DMS79 (cell line): ENCODE measurements around the gene NOL3.

Experiments
- DNase-seq: peaks from one replicate; lab custom pipeline; 2025; lab: John Stamatoyannopoulos, UW

Gene NOL3

DNA sequence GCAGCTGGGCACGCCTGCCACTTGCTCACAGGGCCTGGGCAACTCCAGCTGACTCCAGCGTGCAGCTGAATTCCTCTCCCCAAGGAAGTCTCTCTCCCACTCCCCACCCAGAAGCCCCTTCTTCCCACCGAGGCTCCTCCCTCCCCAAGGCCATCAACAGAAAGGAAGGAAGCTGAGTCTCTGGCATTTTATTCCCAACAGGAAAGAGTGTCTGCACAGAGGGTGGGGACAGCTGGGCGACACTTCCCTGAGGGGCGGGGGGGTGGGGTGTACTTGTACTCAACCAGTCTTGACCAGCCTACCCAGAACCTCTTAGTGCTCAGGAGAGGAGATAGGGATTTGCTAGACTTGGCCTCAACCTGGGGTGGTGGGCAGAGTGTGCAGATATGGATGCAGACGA is 19.7 kb downstream of the NOL3 start, which contains the start of gene EXOC3L1:
Gene EXOC3L1, minus strand, starts transcription at position 96 of the 400 bp plus-strand sequence. CDS start 460 bp downstream, outside the sequence.
- no peak for DNase-seq

DNA sequence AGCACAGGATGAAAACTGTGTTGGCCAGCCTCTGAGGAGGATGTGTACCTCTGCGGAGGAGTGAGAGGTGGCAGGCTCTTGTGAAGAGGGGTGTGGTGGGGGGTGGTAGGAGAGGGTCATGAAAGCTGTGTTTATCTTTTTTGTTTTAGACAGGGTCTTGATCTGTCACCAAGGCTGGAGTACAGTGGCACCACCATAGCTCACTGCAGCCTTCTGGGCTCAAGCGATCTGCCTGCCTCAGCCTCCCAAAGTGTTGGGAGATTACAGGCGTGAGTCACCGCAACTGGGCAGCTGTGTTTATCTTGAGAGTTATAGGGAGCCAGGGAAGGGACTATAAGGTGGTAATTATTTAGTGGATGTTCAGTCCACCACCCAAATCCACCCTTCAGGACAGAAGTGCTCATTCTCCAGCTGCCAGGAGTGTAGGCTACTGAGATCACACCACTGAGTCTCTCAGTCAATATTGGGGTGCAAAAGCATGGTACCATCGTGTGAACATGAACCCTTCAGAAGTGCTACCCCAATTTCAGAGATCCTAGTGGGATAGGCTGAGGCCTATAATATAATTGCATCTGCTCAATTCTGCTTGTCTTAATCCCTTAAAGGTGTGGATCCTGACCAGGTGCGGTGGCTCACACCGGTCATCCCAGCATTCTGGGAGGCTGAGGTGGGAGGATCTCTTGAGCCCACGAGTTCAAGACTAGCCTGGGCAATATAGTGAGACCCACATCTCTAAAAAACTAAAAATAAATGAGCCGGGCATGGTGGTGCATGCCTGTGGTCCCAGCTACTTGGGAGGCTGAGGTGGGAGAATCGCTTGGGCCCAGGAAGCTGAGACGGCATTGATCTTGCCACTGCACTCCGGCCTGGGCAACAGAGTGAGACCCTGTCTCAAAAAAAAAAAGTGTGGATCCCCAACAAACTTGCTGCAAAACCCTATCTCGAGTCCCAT is 20.4 kb downstream of the NOL3 start:
- no peak for DNase-seq

DNA sequence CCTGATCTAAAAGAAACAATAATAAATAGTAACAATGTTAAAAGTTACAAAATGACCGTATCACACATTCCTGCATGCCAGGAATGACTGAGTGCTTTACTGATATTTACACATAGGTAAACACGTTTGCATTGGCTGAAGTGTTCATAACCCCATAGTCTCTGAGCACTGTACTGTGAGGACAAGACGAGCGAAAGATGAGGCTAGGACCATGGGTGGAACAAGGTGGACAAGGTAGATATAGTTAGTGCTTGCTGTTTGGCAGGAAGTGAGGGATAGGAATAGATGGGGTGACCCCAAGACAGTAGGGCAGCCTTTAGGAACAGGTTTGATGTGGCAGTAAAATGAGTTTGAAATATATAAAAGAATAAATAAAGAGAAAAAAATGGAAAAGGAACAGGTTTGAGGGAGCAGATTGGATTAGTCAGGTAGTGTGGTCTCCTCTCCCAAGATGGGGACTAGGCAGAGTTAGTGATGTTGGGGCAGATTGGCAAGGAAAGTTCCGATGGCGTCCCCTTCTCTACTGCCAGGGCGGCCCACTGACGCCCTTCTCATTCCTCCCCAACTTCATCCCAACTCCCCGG is 21.2 kb downstream of the NOL3 start:
- no peak for DNase-seq

DNA sequence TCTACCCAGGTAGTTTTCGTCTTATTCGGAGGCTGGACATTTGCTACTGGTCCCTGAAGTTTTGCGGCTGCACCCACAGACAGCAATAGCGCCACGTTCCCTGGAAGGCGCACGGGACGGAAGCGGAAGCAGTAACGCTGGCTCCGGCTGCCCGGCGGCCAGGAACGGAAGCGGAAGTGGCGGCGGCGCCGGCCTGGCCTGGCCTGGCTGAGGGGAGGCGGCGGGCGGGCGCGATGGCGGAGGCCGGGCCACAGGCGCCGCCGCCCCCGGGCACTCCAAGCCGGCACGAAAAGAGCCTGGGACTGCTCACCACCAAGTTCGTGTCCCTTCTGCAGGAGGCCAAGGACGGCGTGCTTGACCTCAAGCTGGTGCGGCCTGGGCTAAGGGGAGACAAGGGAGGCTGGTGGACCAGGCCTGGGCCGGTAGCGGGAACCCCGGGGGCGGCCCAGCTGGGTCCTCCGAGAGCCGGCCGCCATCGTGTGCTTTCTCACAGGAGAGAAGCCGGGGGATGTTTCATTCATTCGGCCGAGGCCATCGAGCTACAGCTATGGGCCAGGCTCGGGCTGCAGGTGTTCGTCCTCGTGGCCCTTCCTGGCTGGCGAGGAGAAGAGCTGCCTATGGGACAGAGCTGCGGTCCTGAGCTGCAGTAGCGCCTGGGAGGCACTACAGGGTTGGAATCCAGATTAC is 21.8 kb downstream of the NOL3 start, which contains the start of gene E2F4:
Gene E2F4, plus strand, starts transcription at position 161 of the 687 bp plus-strand sequence. Its CDS starts 73 bp downstream, at position 234.
- DNase-seq: peak; percentile 51

DNA sequence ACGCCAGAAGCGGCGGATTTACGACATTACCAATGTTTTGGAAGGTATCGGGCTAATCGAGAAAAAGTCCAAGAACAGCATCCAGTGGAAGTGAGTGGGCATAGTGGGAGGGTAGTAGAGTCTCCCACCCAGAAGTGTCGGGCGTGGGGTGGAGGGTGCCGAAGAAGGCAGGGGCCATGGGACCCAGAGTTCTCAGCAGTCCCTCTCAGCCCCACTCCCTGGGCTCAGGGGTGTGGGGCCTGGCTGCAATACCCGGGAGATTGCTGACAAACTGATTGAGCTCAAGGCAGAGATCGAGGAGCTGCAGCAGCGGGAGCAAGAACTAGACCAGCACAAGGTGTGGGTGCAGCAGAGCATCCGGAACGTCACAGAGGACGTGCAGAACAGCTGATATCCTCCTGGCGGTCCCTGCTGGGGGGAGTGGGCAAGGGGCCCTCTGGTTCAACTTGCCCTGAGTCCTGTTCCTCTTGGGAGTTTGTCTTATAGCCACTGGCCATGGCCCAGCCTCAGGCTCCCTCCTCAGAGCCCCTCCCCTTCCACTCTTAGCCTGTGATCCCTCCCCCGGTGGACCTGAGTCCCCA is 22.5 kb downstream of the NOL3 start:
- DNase-seq: no peak

DNA sequence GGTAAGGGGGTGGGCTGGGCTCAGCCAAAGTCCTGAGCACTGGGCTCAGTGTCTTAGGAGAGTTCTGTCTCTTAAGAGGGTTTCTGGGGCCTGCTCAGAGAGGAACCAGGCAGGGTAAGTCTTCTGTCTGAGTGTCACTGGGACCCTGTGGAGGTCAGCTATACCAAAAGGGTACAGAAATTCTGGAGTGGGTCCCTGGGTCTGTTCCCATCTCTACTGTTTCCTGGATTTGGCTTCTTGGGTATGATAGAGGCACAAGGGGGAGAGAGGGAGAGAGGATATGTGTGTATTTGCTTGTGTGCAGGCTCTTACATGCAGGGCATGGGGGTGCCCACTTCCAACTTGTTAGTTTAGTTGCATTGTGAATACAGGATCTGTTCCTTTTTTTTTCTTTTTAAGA is 23.2 kb downstream of the NOL3 start:
- DNase-seq: no peak

DNA sequence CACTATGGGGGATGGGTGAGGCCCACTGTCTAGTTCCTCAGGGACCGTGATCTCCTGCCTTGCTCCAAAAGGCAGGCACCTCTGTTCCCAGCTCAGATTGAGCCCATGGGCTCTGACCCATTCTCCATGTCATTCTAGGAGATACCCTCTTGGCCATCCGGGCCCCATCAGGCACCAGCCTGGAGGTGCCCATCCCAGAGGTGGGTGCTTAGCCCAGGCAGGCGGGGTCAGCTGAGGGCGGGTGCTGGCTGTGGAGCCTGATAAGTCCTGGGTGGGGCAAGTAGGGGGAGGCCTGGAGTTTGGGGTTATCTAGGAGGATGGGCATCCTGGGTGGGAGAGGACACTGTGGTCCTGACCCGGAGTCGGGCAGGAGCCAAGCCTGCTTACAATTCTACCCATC is 23.9 kb downstream of the NOL3 start:
- no peak for DNase-seq

DNA sequence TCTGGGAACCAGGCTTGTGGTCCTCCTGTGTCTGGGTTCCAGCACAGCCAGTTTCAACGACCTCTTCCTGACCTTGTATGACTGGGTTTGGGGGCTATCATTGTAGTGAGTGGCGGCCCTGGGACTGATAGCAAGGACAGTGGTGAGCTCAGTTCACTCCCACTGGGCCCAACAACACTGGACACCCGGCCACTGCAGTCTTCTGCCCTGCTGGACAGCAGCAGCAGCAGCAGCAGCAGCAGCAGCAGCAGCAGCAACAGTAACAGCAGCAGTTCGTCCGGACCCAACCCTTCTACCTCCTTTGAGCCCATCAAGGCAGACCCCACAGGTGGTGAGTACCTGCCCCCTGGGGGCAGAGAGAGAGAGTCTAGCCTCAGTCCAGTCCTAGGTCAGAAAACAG is 25.3 kb downstream of the NOL3 start:
- no peak for DNase-seq

DNA sequence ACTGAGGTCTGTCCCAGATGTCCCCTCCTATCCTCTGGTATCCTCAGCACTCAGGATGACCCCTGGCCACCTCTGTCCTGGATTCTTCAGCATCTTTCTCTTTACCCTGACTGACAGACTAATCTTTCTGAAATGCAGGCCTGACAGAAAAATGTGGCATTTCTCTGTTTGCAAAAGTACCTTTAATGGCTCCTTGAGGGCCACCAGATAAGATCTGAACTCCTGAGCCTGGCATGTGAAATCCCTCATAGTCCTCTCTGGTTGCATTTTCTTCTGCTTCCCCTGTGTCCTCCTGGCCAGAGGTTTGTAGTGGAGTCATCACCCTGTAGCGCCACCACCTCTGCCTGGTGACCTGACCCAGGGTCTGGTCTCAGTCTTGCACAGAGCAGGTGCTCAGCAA is 26.5 kb downstream of the NOL3 start:
- DNase-seq: no peak

DNA sequence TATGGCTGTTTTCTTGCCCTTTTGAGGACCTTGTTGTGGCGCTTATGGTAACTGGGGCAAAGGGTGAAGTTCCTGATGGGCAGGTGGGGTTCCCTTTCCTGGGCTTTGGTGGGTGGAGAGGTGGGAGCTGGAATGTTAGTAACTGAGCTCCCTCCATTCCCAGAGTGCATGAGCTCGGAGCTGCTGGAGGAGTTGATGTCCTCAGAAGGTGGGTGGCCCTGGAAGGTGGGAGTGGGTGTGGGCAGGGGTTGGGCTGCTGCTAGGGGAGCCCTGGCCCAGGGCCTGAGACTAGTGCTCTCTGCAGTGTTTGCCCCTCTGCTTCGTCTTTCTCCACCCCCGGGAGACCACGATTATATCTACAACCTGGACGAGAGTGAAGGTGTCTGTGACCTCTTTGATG is 27.4 kb downstream of the NOL3 start:
- no peak for DNase-seq

DNA sequence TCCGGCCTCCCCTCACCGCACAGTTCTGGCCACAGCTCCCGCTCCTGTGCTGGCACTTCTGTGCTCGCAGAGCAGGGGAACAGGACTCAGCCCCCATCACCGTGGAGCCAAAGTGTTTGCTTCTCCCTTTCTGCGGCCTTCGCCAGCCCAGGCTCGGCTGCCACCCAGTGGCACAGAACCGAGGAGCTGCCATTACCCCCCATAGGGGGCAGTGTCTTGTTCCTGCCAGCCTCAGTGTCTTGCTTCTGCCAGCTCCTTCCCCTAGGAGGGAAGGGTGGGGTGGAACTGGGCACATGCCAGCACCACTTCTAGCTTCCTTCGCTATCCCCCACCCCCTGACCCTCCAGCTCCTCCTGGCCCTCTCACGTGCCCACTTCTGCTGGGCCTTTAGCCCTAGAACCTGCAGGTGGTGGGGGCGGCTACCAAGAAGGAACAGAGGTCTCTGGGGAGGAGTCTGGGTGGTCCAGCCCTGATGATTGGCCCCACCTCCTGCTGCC is 27.9 kb downstream of the NOL3 start:
- DNase-seq: peak; percentile 82

DNA sequence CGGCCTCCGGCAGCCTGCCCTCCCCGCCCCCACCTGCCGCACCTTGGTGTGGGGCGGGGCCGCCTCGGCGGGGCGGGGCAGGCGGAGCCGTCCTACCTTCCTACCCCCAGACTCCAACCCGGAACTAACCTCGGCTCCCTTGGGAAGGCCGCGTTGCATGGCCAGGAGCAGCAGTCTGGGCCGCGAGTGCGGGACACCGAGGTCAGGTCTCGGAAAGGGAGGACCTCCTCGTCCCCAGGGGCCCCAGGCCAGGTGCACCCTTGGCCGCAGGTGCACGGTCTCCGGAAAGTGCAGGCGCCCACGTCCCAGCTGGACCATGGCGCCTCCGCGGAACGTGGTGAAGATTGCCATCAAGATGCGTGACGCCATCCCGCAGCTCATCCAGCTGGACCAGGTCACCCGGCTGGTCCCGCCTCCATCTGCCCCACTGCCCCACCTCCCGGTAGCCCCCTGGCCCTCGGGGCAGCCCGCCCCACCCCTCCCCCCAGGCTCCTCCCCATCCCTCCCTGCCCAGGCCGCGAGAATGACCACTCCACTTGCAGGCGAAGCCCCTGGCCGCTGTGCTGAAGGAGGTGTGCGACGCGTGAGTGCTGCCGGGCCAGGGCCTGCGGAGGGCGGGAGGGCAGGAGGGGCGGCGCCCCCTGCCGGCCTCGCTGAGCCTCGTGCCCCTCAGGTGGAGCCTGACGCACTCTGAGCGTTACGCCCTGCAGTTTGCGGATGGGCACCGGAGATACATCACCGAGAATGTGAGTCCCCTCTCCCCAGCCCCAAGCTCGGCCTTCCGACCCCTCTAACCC is 28.9 kb downstream of the NOL3 start, which contains the start of gene ELMO3:
Gene ELMO3, plus strand, starts transcription at position 121 of the 797 bp plus-strand sequence. Its CDS starts 196 bp downstream, at position 317.
- peak; percentile 13 for DNase-seq

DNA sequence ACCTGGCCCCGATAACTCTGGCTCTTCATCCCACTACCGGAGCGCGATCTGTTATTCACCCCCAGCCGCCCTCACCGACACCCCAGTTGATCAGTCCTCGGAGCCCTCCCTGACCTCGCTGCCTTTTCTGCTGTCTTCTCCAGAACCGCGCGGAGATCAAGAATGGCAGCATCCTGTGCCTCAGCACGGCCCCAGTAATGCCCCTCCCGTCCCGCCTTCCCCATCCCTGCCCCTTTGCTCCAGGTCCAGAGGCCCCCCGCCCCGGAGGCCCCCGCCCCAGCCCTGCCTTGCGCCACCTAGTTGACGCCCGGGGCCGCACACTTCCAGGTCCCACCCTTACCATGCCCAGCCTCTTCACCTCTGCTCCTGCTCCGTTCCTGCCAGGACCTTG is 29.5 kb downstream of the NOL3 start:
- DNase-seq: no peak

DNA sequence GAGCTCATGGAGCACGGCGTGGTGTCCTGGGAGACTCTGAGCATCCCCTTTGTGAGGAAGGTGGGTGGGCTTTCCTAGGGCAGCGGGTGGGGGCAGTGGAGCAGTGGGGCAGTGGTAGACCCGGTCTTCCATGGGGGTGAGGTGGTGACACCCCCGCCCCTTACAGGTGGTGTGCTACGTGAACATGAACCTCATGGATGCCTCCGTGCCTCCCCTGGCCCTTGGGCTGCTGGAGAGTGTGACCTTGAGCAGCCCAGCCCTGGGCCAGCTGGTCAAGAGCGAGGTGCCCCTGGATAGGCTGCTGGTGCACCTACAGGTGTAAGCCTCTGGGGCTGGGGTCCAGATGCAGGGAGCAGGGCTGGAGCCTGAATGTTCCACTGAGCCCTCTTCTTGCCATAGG is 30.2 kb downstream of the NOL3 start:
- DNase-seq: no peak

DNA sequence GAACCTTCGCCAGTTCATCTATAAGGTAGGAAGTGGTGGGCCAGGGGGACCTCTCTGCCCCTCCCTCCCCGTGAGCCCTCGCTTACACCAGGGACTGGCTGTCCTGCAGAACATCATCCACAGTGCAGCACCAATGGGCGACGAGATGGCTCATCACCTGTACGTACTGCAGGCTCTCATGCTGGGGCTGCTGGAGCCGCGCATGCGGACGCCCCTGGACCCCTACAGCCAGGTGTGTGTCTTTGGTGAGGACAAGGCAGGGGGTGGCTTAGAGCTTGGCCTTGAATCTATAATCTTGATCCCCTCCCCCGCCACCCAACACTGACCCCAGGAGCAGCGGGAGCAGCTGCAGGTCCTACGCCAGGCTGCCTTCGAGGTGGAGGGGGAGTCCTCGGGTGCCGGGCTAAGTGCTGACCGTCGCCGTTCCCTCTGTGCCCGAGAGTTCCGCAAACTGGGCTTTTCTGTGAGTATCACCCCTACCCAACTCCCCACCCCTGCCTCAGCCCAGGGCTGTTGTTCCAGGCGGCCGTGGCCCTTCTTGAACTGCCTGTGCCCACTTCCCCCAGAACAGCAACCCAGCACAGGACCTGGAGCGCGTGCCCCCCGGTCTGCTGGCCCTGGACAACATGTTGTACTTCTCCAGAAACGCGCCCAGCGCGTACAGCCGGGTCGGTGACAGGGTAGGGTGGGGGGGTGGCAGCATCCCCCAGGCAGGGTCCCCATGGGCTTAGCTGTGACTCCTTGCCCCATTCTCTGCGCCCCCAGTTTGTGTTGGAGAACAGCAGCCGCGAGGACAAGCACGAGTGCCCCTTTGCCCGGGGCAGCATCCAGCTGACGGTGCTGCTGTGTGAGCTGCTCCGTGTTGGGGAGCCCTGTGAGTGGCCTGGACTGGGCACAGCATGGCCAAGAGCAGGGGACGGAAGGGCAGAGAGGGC is 31.3 kb downstream of the NOL3 start:
- DNase-seq: no peak

DNA sequence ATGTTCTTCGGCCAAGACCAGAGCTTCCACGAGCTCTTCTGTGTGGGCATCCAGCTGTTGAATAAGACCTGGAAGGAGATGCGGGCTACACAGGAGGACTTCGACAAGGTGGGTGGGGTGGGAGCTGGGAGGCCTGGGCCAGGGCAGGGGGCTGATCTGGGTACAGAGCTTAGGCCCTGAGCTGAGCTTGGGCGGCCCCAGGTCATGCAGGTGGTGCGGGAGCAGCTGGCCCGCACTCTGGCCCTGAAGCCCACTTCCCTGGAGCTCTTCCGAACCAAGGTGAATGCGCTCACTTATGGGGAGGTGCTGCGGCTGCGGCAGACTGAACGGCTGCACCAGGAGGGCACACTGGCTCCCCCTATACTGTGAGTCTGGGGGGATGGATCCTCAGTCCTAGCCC is 32.1 kb downstream of the NOL3 start:
- no peak for DNase-seq

DNA sequence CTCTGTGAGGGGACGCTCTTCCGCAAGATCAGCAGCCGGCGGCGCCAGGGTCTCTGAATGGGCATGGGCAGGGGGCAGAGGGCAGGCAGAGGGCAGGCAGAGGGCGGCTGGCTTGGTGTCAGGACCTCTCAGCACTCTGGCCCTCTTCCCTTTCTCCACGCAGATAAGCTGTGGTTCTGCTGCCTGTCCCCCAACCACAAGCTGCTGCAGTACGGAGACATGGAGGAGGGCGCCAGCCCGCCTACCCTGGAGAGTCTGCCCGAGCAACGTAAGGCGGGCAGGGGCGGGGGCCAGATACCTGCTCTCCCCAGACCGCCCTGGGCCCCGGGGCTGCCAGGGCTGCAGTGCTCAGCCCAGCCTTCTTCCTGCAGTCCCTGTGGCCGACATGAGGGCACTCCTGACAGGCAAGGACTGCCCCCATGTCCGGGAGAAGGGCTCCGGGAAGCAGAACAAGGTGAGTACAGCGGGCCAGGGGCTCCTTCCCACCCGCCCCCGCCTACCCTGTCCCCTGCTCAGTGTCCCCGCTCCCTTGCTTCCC is 32.7 kb downstream of the NOL3 start:
- no peak for DNase-seq

DNA sequence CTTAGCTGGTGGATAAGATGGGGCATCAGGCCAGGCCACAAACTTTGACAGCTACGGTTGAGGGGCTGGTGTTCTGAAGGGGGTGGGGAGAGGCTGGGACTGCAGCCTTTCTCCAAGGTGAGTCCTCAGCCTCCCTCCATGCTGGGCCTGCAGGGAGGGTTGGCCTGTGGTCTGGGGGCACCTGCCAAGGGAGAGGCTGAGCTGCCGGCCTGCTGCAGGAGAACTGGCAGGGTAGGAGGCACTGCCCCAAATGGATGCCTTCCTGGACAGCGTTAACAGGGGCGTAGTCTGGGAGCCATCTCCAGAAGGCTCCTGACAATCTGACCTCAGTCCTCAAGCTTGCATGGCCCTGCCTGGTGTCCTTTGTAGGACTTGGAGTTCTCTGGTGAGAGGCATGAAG is 33.7 kb downstream of the NOL3 start:
- DNase-seq: no peak

DNA sequence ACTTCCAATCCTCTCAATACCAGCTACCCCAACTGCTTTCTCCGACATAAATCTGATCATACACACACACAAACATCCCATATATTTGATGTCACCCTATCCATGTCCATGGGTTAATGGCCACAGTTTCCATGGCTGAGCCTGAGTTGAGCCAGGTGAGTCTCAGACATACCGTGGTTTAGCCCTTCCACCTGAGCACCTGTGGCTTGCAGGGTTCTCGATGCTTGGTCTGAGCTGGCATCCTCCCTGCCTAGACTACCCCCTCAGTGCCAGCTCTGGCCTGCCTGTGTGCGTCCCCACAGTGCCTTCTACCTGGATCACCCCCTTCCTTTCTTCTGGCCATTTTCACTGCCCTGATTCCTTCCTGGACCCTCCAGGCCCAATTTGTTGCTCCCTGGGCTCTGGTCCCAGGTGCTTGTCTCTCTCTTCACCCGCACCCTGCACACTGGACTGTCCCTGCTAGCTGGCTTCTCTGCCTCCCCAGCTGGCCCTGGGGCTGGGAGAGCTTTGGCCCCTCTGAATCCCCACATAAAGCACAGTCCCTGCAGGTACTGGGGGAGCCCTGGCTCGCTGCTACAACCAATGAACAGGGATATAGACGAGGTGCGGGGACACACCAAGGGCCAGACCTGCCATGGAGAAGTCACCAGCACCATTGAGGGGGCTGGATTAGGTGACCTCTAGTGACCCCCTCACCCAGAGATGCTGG is 35.9 kb downstream of the NOL3 start:
- no peak for DNase-seq
